GM18498 (cell line): Measurements from ENCODE around the gene SND1.
"Not testable (repeated sequence)": the region's sequence is repeated elsewhere in the genome, so short reads cannot be mapped to it uniquely, and the experiment has no call there.

ENCODE experiments used
- ATAC-seq: cut with Tn5 transposase; IDR thresholded peaks from one replicate; pipeline ENCODE4 v1.9.1; 2021; ENCODE audit warnings: mild to moderate bottlenecking, moderate library complexity; ENCODE audit not compliant: unreplicated experiment

The SND1 gene

DNA sequence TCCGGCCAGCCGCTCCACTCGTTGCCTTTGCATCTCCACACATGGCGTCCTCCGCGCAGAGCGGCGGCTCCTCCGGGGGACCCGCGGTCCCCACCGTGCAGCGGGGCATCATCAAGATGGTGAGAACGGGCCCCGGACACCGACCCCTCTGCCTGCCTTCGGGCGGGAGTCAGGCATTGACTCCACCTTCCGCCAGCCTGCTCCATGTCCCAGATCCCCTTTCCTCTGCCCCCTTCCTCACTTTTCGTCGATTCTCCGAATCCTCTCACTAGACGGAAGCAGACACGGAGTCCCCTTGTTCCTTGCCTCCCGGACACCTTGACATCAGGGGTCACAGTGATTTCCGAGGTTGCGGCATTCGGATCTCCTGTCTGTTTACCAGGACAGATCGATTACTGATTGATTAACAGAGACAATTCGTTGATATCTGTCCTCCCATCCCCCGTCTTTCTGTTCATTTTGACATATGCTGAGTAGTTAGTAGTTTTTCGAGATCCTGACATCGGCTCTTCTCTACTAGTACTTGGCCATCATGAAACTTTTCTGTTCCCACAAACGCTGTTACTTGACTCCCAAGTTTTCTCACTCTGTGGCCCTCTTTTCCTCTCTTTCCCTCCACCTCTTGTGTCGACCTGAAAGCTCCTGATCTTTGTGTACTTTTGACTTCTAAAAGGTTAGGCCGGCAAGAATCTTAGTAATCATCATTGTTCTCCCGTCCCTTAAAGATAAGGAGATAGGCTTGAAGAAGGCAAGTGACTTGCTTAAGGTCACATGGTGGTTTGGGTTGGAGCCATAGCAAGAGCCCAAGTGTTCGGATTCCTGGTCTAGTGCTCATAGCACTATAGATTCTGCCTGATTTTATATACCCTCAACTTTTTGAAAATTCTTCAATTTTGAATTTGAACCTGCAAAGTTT, 597 bp downstream of the SND1 start:
- ATAC-seq, result peak; percentile 21

DNA sequence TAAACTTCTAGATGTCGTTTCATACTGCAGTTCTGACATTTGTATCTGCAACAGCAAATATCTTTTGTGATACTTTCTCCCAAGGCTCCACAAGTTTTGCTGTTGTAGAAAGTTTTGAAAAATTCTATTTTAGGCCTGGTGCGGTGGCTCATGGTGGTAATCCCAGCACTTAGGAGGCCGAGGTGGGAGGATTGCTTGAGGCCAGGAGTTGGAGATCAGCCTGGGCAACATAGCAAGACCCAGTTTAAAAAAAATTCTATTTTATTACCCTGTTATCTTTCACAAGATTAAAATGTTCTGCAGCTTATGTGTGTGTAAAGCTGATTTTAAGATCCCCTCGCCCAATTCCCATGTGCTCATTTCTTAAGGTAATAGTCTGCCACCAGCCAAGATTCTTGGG, 1.4 kb downstream of the SND1 start:
- no peak for ATAC-seq

DNA sequence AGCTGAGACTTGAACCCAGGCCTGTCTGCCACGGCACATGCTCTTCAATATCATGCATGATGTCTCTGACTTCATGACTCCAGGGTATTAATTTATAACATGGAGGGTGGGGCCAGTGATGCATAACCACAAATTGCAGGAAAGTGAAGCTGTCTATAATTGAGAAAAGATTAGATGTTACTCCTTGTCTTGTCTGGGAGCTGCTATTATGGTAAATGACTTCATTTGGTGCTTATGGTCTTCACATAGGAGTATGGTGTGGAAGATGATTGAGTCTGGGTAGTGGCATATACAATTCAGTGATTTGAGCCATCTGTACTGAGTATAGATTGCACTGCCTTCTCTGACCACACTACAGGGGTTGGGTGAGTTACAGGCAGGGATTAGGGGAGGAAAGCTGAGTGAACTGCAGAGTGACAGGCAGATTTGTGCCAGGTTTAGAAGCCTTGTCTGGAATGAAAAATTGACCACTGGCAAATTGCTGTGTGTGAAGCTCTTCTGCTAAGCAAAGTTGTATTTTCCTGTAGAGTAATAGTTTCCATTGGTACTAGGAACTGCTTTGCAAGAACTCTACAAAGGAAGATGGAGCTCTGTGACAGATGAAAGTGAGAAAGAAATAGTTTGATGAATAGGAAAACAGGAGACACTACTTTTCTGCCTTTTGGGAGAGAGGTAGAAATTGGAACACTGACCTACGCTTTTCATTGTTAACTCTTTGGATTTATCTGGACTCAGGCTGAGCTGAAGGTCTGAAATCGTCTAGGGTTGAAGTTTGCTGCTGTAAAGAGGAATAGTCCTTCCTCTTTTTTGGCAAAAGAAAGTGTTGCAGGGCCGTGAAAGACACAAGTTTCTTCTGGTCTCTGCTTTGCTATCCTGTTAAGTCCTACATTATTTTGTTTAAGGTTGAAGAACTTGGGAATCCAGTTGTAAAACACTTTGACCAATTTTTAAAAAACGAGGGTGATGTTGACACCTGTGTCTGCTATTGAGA, 2.7 kb downstream of the SND1 start:
- ATAC-seq, result no peak

DNA sequence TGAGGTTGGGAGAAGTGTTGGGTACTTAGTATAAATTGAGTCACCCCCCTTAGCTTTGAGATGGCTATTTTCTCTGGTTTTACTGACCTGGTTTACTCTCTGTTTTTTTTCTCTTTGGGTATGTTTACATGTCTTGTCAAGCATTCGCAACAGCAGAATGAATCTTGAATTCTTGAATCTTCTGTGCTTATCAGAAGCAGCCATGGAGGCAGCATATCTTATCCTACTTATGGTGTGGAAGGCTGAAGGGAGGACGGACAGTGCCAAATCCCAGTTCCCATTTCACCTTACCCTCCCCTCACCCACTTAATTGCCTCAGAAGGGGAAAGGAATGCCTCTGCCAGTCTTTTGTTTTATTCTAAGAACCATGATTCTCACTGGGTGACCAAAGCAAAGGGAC, 3.7 kb downstream of the SND1 start:
- ATAC-seq, result no peak

- no peak for ATAC-seq
Measured at GRCh38 chr7:127657500-127657899, 5.5 kb downstream of the SND1 start.

DNA sequence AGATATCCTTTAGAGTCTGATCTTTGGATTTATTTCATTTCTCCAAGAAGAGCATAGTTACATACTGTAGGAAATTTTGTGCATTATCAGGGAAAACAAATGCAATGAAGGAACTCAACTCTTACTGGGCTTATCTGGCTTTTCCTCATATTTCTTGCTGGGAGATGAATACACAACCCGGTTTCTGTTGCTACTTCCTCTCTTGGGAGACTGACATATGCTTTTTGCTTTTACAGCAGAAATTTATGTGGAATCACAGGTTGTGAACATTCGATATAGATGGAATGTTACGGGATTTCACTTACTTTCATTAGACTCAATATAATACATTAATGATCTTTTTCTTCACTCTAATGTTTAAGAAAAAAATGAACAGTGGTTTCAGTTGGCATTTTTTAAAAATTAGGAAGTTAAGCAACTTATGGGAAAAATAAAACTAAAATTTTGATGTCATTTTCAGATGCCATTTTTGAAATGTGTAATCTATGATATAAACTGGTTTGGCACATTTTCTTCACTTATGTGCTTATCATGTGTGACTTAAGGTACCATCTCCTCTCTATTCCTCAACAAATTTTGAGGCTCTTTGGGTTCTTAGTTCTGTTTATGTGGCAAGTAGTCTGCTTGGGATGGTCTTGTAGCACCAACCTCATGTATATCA, 7.1 kb downstream of the SND1 start:
- ATAC-seq, result no peak

DNA sequence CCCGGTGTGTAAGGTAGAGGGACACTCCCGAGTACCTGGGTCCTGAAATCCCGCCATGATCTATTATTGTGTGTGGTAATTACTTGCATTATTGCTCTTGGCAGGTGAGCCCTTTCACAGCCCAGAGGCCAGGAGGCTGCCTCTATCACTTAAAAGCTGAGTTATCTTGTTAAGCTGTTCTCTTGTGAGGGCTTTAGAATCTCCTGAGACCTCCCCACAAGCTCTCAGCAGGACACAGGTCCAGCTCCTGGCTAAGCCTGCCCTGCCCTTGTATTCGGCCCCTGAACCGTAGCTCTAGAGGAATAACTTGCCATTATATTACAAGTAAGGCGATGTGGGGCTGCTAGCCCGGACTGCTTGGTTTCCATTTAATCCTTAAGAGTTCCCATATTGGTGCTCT, 13.9 kb downstream of the SND1 start:
- ATAC-seq, result no peak

- ATAC-seq, result no peak
Measured at GRCh38 chr7:127666602-127667001, 14.6 kb downstream of the SND1 start.

GRCh38 chr7:127667017-127667670, 15.2 kb downstream of the SND1 start:
- no peak for ATAC-seq

DNA sequence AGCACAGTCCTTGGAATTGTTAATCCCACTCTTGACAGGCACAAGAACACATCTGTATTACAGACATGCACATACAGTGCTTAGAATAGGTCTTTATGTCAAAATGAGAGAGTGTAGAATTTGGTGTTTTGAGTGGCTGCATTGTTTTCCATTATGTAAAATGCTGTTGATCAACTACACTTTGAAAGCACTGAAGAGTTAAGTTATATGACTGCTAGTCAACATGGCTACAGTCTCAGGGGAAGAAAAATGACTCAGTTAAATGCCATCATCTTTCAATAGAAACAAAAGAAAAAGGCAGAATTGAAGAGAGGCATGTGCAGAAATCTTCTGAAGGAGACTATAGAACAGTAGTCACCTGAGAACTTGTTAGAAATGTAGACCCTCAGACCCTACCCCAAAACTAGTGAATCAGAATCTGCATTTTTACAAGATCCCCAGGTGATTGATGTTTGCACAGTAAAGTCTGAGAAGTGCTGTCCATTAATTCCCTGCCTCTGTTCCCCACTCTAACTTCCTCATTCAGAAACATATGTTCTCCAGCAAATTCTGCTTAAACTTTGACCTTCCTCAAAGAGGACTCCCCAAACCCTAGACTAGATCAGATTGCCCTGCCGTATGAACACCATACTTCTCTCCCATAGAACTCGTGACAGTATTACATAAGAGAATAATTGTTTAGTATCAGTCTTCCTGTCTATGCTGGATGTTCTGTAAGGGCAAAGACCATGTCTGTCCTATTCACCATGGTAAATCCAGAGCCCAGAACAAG, 16.0 kb downstream of the SND1 start:
- no peak for ATAC-seq

DNA sequence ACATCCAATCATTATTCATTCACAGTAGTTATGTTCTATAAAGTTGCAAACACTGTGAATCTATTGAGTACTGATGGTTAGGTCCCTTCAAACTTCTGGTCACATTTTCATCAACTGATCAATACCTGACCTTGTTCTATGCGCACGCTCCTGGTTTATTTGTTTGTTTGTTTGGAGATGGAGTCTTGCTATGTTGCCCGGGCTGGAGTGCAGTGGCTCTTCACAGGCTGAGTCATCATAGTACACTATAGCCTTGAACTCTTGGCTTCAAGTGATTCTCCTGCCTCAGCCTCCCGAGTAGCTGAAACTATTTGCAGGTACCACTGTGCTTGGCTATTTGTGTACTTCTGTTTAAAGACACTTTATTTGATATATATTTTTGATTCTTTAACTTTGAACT, 19.3 kb downstream of the SND1 start:
- no peak for ATAC-seq

GRCh38 chr7:127673902-127674301, 21.9 kb downstream of the SND1 start:
- no peak for ATAC-seq

DNA sequence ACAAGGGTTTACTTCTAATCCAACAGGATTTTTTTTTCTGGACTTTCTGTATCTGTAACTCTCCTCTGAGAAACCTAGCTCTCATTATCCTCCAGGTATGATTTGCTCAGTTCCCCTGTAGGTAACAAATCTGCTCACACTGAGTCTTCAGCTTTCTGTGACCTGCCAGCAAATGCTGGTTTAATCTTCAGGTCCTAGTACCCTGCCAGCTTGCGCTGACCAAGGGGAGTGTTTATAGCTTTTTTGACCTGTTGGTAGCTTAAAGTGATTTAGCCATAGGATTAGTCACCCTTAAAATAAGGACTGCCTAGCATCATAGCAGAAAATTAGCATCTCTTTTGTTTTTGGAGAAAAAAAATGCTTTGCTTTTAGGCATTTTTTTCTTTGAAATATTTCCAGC, 22.4 kb downstream of the SND1 start:
- ATAC-seq, result no peak

DNA sequence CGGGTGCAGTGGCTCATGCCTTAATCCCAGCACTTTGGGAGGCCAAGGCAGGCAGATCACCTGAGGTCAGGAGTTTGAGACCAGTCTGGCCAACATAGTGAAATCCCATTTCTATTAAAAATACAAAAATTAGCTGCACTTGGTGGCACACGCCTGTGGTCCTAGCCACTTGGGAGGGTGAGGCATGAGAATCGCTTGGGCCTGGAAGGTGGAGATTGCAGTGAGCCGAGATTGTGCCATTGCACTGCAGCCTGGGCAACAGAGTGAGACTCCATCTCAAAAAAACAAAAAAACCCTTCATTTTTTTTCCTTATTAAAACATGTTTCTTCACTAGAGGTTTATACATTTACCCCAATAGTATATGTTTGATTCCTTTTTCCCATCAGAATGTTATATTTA, 22.9 kb downstream of the SND1 start:
- ATAC-seq, result not testable (repeated sequence)

GRCh38 chr7:127675721-127676120, 23.7 kb downstream of the SND1 start:
- ATAC-seq, result no peak

GRCh38 chr7:127677433-127678230, 25.6 kb downstream of the SND1 start:
- ATAC-seq, result no peak

- ATAC-seq, result no peak
Measured at GRCh38 chr7:127678337-127678736, 26.3 kb downstream of the SND1 start.

DNA sequence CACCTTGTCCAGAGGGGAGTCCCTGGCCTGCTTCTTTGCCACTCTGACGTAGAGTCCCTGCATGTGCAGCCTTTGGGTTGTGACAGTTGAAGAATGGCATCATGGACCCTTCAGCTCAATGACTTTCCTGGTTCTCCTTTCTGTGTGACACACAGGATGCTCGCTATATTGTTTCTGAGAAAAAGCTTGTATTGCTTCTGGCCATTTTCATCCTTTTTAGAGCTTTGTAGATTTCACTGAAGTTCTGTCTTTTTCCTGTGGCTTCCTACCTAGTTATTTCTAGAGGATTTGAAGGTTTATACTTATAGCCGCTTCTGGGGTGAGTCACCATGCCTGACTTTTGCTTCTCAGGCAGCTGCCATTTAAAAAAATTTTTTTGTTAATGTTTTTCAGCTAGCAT, 27.0 kb downstream of the SND1 start:
- peak; percentile 81 for ATAC-seq

DNA sequence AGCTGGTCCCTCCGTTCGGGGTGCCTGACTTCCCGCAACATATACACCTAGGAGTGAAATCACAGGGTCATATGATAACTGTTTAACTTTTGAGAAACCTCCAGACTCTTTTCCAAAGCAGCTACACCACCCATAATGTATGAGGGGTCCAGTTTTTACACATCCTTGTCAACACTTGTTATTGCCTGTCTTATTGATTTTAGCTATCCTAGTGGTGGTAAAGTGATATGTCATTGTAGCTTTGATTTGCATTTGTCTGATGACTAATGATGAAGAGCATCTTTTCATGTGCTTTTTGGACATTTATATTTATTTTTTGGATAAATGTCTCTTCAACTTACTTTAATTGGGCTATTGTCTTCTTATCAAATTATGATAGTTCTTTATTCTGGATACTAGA, 29.0 kb downstream of the SND1 start:
- no peak for ATAC-seq
